Body of pancreas (tissue), 4 donors: ENCODE data around the gene HSPE1.
A peak's percentile ranks its signal among the peaks of the same experiment; 100 is the strongest.

ENCODE experiments used
- POLR2A ChIP-seq, 3 donors: fragments of 450-650 bp; IDR thresholded peaks; one replicate each; pipeline ENCODE4 v1.6.1; 2016; ENCODE audit warnings: antibody characterized with exemption in 3 of 3, mild to moderate bottlenecking in 2 of 3
- TF ChIP-seq, protein P1 (sequence below), 7 experiments: fragments of 450-650 bp in 4 of 7; fragments of 200-600 bp in 3 of 7; sonication (generic) in 3 of 7; IDR thresholded peaks; one replicate each; pipeline ENCODE4 v1.5.1; 2016 to 2019; ENCODE audit warnings: antibody characterized with exemption in 7 of 7

DNA sequence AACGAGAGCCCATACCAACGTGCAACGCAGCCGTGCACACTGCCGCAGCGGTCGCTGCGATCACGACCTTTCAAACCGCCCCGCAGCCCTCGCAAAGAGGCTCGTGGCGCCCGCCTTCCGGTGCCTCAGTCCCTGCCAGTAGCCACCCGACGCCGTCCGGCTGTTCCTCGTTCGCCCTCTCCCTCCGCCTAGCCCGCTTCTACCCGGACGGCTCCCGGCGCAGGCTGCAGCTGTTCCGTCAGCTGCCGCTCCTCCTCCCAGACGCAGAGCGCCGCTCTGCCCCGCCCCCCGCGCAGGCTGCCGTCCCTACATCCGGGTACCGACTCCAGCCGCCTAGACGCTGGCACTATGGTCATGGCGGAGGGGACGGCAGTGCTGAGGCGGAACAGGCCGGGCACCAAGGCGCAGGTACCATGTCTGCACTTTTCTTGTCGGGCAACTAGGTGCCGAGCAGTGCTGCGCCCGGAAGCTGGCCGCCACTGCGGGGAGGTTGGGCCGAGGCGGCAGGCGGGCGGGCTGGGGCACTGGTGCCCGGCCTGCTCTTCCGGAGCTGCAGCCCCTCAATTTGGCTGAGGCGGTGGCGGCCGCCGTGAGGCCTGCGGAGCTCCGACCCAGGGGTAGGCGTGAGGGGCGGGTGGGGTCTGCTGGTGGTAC is 15.7 kb downstream of the HSPE1 start, which contains the start of gene MOB4:
- TF ChIP-seq, protein P1, sequence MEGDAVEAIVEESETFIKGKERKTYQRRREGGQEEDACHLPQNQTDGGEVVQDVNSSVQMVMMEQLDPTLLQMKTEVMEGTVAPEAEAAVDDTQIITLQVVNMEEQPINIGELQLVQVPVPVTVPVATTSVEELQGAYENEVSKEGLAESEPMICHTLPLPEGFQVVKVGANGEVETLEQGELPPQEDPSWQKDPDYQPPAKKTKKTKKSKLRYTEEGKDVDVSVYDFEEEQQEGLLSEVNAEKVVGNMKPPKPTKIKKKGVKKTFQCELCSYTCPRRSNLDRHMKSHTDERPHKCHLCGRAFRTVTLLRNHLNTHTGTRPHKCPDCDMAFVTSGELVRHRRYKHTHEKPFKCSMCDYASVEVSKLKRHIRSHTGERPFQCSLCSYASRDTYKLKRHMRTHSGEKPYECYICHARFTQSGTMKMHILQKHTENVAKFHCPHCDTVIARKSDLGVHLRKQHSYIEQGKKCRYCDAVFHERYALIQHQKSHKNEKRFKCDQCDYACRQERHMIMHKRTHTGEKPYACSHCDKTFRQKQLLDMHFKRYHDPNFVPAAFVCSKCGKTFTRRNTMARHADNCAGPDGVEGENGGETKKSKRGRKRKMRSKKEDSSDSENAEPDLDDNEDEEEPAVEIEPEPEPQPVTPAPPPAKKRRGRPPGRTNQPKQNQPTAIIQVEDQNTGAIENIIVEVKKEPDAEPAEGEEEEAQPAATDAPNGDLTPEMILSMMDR (IDR thresholded peaks at IDR 0.05), result peak in 1 of 7 experiments; percentile 20
- TF ChIP-seq POLR2A (IDR thresholded peaks at IDR 0.05), result peak; percentile 92 to 95 (median 95)
